Smooth muscle cell (in vitro differentiated cells): ENCODE results near the gene BHLHE23. TPM values are rescaled to one million over a fixed set of nuclear protein-coding genes. Genes with fewer than 3 reads are reported as not detected.

Source experiments
- DNase-seq: peaks from one replicate; lab custom pipeline; 2025; ENCODE audit not compliant: unreplicated experiment; lab: John Stamatoyannopoulos, UW
- H2AFZ ChIP-seq: fragments of 200-600 bp; sonication (generic); 2 replicates; pipeline ENCODE4 v1.6.0; 2016; ENCODE audit warnings: antibody characterized with exemption, low read depth, mild to moderate bottlenecking
- H3F3A ChIP-seq: fragments of 200-600 bp; sonication (generic); 2 replicates; pipeline ENCODE4 v1.6.0; 2017; ENCODE audit warnings: antibody characterized with exemption, low read depth
- H3K27ac ChIP-seq: fragments of 200-600 bp; sonication (generic); 2 replicates; pipeline ENCODE4 v1.5.1; 2016; ENCODE audit warnings: low read depth, mild to moderate bottlenecking
- H3K27me3 ChIP-seq: fragments of 200-600 bp; sonication (generic); 2 replicates; pipeline ENCODE4 v1.6.1; 2016; ENCODE audit warnings: low read depth, mild to moderate bottlenecking
- H3K36me3 ChIP-seq: fragments of 200-600 bp; sonication (generic); 2 replicates; pipeline ENCODE4 v1.5.1; 2016; ENCODE audit warnings: low read depth
- H3K4me1 ChIP-seq: fragments of 200-600 bp; sonication (generic); 2 replicates; pipeline ENCODE4 v1.5.1; 2016; ENCODE audit warnings: low read depth
- H3K4me2 ChIP-seq: fragments of 200-600 bp; sonication (generic); 2 replicates; pipeline ENCODE4 v1.6.0; 2016; ENCODE audit warnings: mild to moderate bottlenecking
- H3K4me3 ChIP-seq: fragments of 200-600 bp; sonication (generic); 2 replicates; pipeline ENCODE4 v1.5.1; 2016; ENCODE audit warnings: mild to moderate bottlenecking
- H3K79me2 ChIP-seq: fragments of 200-600 bp; sonication (generic); 2 replicates; pipeline ENCODE4 v1.6.0; 2016; ENCODE audit warnings: low read depth, mild to moderate bottlenecking
- H3K9ac ChIP-seq: fragments of 200-600 bp; sonication (generic); 2 replicates; pipeline ENCODE4 v1.6.0; 2016; ENCODE audit warnings: low read depth
- H3K9me3 ChIP-seq: fragments of 200-600 bp; sonication (generic); replicated peaks from 2 replicates; pipeline ENCODE4 v1.5.1; 2016; ENCODE audit warnings: low read depth
- H4K20me1 ChIP-seq: fragments of 200-600 bp; sonication (generic); 2 replicates; pipeline ENCODE4 v1.6.0; 2016; ENCODE audit warnings: low read depth
- WGBS: methylation state at CpG from one replicate; pipeline ENCODE4 v1.1.7; 2016; ENCODE audit warnings: low lambda C conversion rate; 5-methylcytosine and 5-hydroxymethylcytosine counted together
- polyA plus RNA-seq: library from polyadenylated mRNA; unstranded; fragments of >200 nt; fragmentation: Nextera tagmentation; extraction: Ambion mirVana; gene quantifications from 2 replicates; pipeline ENCODE4 v1.2.1, GENCODE V29; 2016
- total RNA-seq: library from RNA; depleted of rRNA; stranded (reverse); fragments of >200 nt; gene quantifications from 2 replicates; pipeline ENCODE4 v1.2.3, GENCODE V29; 2014
- TF ChIP-seq, protein P1 (sequence below): fragments of 200-600 bp; sonication (generic); IDR thresholded peaks from 2 replicates; pipeline ENCODE4 v1.5.1; 2017; ENCODE audit warnings: borderline replicate concordance, mild to moderate bottlenecking, antibody characterized with exemption; ENCODE audit not compliant: insufficient read depth, poor library complexity, severe bottlenecking

Gene BHLHE23
- total and polyA plus RNA-seq, 2 experiments from 2014 or later, result not detected

DNA sequence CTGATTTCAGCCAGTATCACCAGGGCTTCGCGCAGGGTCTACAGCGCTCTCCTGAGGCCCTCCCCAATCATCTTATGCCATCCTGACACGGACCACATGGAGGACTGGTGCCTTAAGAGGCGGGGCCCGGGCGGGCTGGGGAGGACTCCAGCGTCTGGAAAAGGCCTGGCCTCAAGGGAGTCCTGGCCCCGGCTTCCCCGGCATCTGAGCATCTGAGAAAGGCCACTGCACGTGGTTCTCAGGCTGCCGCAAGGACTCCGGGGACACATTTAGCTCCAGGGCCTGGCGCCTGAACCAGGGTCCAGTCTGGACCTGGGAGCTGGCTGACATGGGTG lies 21.4 kb downstream of the BHLHE23 start:
- no peak overlapping the region for H3K4me2 ChIP-seq
- no peaks in the 10 kb centered on the region for H4K20me1 ChIP-seq
- TF ChIP-seq, protein P1, sequence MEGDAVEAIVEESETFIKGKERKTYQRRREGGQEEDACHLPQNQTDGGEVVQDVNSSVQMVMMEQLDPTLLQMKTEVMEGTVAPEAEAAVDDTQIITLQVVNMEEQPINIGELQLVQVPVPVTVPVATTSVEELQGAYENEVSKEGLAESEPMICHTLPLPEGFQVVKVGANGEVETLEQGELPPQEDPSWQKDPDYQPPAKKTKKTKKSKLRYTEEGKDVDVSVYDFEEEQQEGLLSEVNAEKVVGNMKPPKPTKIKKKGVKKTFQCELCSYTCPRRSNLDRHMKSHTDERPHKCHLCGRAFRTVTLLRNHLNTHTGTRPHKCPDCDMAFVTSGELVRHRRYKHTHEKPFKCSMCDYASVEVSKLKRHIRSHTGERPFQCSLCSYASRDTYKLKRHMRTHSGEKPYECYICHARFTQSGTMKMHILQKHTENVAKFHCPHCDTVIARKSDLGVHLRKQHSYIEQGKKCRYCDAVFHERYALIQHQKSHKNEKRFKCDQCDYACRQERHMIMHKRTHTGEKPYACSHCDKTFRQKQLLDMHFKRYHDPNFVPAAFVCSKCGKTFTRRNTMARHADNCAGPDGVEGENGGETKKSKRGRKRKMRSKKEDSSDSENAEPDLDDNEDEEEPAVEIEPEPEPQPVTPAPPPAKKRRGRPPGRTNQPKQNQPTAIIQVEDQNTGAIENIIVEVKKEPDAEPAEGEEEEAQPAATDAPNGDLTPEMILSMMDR, result no peak
- no peak overlapping the region for H2AFZ ChIP-seq
- DNase-seq, result no peak
- 83% methylated on average over 14 of the region's 14 CpGs for WGBS
- no peaks in the 10 kb centered on the region for H3F3A ChIP-seq
- no peak overlapping the region for H3K9ac ChIP-seq
- no peaks in the 10 kb centered on the region for H3K4me1 ChIP-seq
- H3K27me3 ChIP-seq, result peaks cover 20% of the 10 kb centered on the region
- no peak overlapping the region for H3K27ac ChIP-seq
- H3K36me3 ChIP-seq, result no peaks in the 10 kb centered on the region
- no peak overlapping the region for H3K4me3 ChIP-seq
- no peaks in the 10 kb centered on the region for H3K9me3 ChIP-seq
- no peaks in the 10 kb centered on the region for H3K79me2 ChIP-seq

DNA sequence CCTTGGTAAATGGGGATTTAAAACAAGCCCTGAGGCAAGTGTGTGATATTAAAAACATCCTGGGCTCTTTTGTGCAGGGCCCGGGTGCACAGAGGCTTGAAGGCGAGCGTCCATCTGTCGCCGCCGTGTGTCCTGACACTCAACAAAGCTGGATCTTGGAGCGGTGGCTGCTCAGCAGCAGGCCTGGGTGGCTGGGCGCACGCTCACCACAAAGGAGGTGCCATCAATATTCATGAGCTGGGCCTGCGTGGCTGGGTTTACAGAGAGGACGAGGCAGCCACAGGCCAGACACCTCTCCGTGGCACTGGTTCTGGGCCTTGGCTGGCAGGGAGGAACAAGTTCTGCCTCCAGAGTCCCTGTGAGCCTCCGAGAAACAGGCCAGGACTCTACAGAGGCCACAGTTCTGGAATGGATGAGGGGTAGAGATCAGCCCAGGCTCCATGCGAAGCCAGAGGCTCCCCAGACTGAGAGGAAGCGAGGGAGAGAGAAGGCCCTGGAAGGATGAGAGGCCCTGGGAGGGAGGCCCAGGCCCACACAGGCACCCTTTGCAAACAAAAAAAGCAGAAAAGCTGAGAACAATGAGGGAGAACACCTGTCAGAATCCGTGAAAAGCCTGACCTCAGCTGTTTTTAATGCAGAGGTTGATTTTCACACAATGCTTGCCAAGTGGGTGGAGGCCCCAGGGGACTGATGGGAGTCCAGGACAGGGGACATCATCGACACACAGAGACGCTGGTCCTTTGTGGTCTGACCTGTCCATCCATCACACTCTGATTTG lies 21.9 kb downstream of the BHLHE23 start:
- H3K79me2 ChIP-seq, result no peaks in the 10 kb centered on the region
- peaks cover 22% of the 10 kb centered on the region for H3K27me3 ChIP-seq
- TF ChIP-seq, protein P1, result no peak
- H3K4me3 ChIP-seq, result no peak overlapping the region
- H3K27ac ChIP-seq, result no peak overlapping the region
- H3K4me2 ChIP-seq, result no peak overlapping the region
- H3K36me3 ChIP-seq, result no peaks in the 10 kb centered on the region
- no peaks in the 10 kb centered on the region for H3K9me3 ChIP-seq
- H3F3A ChIP-seq, result no peaks in the 10 kb centered on the region
- DNase-seq, result no peak
- H4K20me1 ChIP-seq, result no peaks in the 10 kb centered on the region
- WGBS, result 84% methylated on average over 18 of the region's 18 CpGs
- no peak overlapping the region for H3K9ac ChIP-seq
- no peak overlapping the region for H2AFZ ChIP-seq
- H3K4me1 ChIP-seq, result no peaks in the 10 kb centered on the region

DNA sequence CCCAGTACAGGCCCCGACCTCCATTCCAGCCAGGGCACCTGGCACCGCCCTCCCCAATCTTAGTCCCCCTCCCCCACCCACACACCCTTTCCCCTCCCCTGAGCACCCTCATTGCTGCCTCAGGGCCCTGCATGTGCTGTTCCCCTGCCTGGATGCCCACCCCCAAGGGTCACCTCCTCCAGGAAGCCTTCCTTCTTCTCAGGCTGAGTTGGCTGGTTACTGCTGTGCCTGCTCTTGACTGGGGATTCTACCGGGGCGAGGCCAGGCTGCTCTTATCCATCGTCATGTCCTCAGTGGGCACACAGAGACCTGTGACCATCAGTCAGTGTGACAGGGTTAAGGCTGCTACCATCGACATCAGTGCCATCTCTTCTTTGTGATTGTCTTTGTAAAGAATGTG lies 23.6 kb downstream of the BHLHE23 start:
- Histone ChIP-seq H3K27ac (no peak overlapping the region), H3K36me3 (no peaks in the 10 kb centered on the region), H3K4me1 (no peaks in the 10 kb centered on the region), H3K4me2 (no peak overlapping the region), H2AFZ (no peak overlapping the region), H3F3A (no peaks in the 10 kb centered on the region), H3K27me3 (peaks cover 27% of the 10 kb centered on the region), H3K79me2 (no peaks in the 10 kb centered on the region), H3K4me3 (no peak overlapping the region), H3K9me3 (no peaks in the 10 kb centered on the region), H4K20me1 (no peaks in the 10 kb centered on the region), H3K9ac (no peak overlapping the region)
- WGBS, result 93% methylated on average over 4 of the region's 6 CpGs
- TF ChIP-seq, protein P1, result no peak
- no peak for DNase-seq
